PC-9 (cell line): ENCODE measurements around the gene ZRANB1.

Source experiments
- EZH2 ChIP-seq: fragments of 200-600 bp; sonication (generic); IDR thresholded peaks from 2 replicates; pipeline ENCODE4 v1.8.0; 2017; ENCODE audit warnings: antibody characterized with exemption, low read depth
- TF ChIP-seq, protein P1 (sequence below): fragments of 200-600 bp; sonication (generic); conservative IDR thresholded peaks from 2 replicates; pipeline ENCODE4 v1.6.1; 2017; ENCODE audit warnings: mixed run types, antibody characterized with exemption, mild to moderate bottlenecking, moderate library complexity

- TF ChIP-seq, protein P1, sequence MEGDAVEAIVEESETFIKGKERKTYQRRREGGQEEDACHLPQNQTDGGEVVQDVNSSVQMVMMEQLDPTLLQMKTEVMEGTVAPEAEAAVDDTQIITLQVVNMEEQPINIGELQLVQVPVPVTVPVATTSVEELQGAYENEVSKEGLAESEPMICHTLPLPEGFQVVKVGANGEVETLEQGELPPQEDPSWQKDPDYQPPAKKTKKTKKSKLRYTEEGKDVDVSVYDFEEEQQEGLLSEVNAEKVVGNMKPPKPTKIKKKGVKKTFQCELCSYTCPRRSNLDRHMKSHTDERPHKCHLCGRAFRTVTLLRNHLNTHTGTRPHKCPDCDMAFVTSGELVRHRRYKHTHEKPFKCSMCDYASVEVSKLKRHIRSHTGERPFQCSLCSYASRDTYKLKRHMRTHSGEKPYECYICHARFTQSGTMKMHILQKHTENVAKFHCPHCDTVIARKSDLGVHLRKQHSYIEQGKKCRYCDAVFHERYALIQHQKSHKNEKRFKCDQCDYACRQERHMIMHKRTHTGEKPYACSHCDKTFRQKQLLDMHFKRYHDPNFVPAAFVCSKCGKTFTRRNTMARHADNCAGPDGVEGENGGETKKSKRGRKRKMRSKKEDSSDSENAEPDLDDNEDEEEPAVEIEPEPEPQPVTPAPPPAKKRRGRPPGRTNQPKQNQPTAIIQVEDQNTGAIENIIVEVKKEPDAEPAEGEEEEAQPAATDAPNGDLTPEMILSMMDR = no peak
- TF ChIP-seq EZH2 = no peak
These were observed 51.4 kb downstream of the ZRANB1 start for GRCh38 chr10:124993345-124993708.
